Glomerular visceral epithelial cell (primary cell): ENCODE data around the gene IQCE.

Experiments used
- DNase-seq: peaks from one replicate; pipeline ENCODE4 v3.0.0-alpha.2; 2016; ENCODE audit errors: extremely low spot score

Gene IQCE

DNA sequence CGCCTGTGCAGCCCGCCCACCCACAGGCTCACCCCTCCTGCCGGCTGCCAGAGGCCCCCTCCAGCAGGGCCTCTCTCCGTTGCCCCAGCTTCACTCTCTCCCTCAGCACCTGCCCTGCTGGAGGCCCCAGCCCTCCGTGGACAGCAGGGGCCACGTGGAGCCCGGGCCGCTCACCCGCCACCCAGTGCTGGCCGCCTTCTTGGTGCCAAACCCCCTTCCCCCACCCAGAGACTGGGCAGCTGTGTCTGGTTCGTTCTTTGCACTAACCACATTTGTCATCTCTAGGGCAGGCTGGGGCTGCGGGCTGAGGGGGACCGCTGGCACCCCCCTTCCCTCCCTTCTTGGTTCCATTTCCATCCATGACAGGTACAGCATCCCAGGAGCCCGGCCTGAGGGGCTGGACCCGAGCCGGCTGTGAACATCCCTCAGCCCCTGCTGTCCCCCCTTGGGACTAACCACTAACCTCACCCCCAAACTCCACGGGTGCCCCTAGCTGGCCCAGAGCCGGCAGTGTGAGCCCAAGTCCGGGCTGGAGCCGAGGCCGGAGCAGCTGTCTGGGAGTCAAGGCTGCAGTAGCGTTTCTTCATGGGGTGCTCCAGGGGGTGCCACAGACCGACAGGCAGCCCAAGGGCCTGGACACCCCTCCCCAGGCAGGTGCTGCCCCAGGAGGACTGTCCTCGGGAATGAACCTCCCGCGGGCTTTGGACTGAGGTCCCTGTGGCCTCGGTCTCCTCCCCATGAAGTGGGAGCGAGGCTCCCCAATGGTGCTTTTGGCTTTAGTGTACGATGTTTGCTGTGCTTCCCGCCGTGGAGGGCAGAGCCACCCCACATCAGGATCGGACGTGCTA lies 103.7 kb downstream of the IQCE start:
- DNase-seq = no peak

DNA sequence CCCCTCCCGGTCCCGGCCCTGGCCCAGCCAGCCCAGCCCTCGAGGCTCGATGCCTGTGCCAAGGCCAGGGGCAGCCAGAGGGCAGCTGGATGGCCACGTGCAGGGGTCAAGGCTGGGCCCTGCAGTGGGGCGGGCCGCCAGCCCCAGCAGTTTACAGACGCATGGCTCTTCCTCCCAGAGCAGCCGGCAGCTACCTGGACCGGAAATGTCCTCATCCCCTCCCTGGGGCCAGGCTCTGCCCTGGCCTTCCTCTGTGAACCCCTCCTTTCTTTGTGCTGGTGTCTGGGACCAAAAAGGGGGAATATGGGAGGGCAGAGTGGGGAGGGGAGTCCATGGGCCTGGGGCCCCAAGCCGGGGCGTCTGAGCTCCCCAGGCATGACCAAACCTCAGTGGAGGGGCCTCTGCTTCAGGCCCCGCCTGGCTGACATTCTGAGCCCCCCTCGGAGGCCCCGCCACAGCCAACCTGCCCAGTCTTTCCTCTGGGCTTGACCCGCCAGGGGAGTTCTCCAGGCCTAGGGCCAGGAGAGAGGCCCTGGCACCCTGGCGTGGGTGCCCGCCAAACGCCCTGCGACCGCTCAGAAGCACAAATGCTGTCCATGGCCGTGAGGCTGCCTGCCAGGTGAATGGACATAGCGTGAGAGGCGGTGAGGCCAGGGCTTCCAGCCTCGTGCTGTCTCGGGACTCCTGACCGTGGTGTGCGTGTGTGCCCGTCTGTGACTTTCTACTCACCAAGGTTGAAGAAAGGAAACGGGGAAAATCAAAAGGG lies 104.5 kb downstream of the IQCE start:
- DNase-seq = no peak

DNA sequence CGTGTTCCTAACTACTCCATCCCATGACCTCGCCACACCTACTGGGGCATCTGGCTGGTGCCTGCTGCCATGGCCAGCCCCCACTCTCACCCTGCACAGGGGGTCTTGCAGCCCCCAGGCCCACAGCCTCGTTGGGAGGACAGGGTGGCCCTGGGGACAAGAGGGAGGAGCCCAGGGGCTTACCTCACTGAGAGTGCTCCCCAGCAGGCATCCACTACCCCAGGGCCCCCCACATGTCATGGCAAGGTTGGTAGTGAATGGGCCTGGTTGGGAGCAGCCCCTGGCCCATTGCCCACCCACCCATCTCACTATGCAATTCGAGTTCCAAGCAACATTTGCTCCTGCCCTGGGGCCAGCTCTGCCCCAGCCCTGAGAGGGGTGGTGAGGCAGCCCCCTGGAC lies 105.2 kb downstream of the IQCE start:
- DNase-seq = no peak
